ENCODE measurements around the gene CSF3R. TPM values are rescaled to one million over a fixed set of nuclear protein-coding genes. Genes with fewer than 3 reads are reported as not detected.

Gene CSF3R
- total and polyA plus RNA-seq, 2 donors (not counting 1 experiment from before 2014, with no cell fraction given), result 0.30 to 6.3 TPM

GRCh38 chr1:36506276-36506920 is 23.7 kb upstream of the CSF3R start:
- Histone ChIP-seq H3K4me3 (ENCODE audit: control extremely low read depth in 1 of 5, extremely low read depth in 1 of 5, insufficient read depth in 1 of 5, low read depth in 2 of 5, low read length in 4 of 5) (no peak overlapping the region), H3K27ac (ENCODE audit: low read length in 2 of 2) (no peak overlapping the region), H4K20me1 (ENCODE audit: control insufficient read depth, insufficient read depth, low read length, poor library complexity, severe bottlenecking) (no peaks in the 10 kb centered on the region), H3K27me3 (replicated peaks in 1 of 4; ENCODE audit: control extremely low read depth in 1 of 4, control insufficient read depth in 3 of 4, insufficient read depth in 4 of 4, low read length in 3 of 4) (peaks cover 0 to 13% (median 4%) of the 10 kb centered on the region in 4 experiments), H3K4me1 (ENCODE audit: control insufficient read depth in 2 of 2, insufficient read depth in 2 of 2, low read length in 2 of 2) (no peaks in the 10 kb centered on the region), H3K36me3 (replicated peaks in 1 of 2; ENCODE audit: control extremely low read depth in 1 of 2, control insufficient read depth in 1 of 2, extremely low read depth in 1 of 2, insufficient read depth in 2 of 2, low read length in 1 of 2) (no peaks in the 10 kb centered on the region), H2AFZ (ENCODE audit: insufficient read depth, low read depth, low read length, poor library complexity, severe bottlenecking) (no peak overlapping the region), H3K79me2 (ENCODE audit: control insufficient read depth, insufficient read depth, low read length) (no peaks in the 10 kb centered on the region), H3K9me3 (ENCODE audit: control extremely low read depth in 1 of 3, control insufficient read depth in 2 of 3, insufficient read depth in 1 of 3, low read length in 2 of 3) (no peaks in the 10 kb centered on the region), H3K4me2 (replicated peaks; ENCODE audit: low read depth, low read length, poor library complexity, severe bottlenecking) (no peak overlapping the region), H3K9ac (ENCODE audit: low read length) (no peak overlapping the region)
- intact Hi-C loops (cut with micrococcal nuclease), result no loop called here
- Mint-ChIP-seq H3K27ac (no peak overlapping the region), H3K9me3 (ENCODE audit: insufficient read depth) (no peaks in the 10 kb centered on the region), H3K27me3 (peaks cover 45% of the 10 kb centered on the region), H3K4me3 (no peak overlapping the region), H3K4me1 (no peaks in the 10 kb centered on the region)
- ATAC-seq (ENCODE audit: low read depth) (no peak), DNase-seq (no peak)
- ChIA-PET POLR2A (no interaction called here), CTCF (interaction anchor here (1.9 kb wide), 1 partner anchor 9 kb away, joined by 11 read pairs; no protein-coding TSS in a partner anchor)
- WGBS (ENCODE audit: insufficient coverage), result no CpG with 5 or more reads among the region's 5 CpGs
- TF ChIP-seq, protein P1, sequence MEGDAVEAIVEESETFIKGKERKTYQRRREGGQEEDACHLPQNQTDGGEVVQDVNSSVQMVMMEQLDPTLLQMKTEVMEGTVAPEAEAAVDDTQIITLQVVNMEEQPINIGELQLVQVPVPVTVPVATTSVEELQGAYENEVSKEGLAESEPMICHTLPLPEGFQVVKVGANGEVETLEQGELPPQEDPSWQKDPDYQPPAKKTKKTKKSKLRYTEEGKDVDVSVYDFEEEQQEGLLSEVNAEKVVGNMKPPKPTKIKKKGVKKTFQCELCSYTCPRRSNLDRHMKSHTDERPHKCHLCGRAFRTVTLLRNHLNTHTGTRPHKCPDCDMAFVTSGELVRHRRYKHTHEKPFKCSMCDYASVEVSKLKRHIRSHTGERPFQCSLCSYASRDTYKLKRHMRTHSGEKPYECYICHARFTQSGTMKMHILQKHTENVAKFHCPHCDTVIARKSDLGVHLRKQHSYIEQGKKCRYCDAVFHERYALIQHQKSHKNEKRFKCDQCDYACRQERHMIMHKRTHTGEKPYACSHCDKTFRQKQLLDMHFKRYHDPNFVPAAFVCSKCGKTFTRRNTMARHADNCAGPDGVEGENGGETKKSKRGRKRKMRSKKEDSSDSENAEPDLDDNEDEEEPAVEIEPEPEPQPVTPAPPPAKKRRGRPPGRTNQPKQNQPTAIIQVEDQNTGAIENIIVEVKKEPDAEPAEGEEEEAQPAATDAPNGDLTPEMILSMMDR (IDR thresholded peaks at IDR 0.05), result no peak
- no peak for TF ChIP-seq EZH2 (IDR thresholded peaks at IDR 0.05; ENCODE audit: borderline replicate concordance, insufficient read depth, low read depth, low read length, poor library complexity, severe bottlenecking)

DNA sequence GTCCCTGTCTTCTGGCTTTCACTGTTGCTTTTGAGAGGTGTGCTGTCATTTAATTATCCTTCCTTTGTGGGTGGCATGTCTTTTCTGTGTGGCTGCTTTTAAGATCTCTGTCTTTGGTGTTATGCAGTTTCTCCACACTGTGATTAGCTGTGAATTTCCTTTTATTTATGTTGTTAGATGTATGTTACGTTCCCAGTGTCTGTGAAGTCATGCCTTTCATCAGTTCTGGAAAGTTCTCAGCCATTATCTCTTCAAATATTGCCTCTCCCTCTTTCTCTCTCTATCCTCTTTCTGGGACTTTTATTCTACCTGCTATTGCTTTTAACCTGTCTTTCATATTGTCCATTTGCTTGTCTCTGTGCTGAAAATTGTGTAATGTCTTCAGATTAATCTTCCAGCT is 21.0 kb upstream of the CSF3R start:
- peaks cover 41% of the 10 kb centered on the region for H3K27me3 Mint-ChIP-seq
- CTCF ChIA-PET, result no interaction called here

More for the DNA sequence above, 21.0 kb upstream of the CSF3R start:
- no peak for TF ChIP-seq EZH2 (IDR thresholded peaks at IDR 0.05; ENCODE audit: borderline replicate concordance, insufficient read depth, low read depth, low read length, poor library complexity, severe bottlenecking)
- TF ChIP-seq, protein P1 (IDR thresholded peaks at IDR 0.05), result no peak
- intact Hi-C loops (cut with micrococcal nuclease), result no loop called here
- Histone ChIP-seq H3K9me3 (ENCODE audit: control extremely low read depth in 1 of 3, control insufficient read depth in 2 of 3, insufficient read depth in 1 of 3, low read length in 2 of 3) (no peaks in the 10 kb centered on the region), H2AFZ (ENCODE audit: insufficient read depth, low read depth, low read length, poor library complexity, severe bottlenecking) (no peak overlapping the region), H3K4me3 (ENCODE audit: control extremely low read depth in 1 of 5, extremely low read depth in 1 of 5, insufficient read depth in 1 of 5, low read depth in 2 of 5, low read length in 4 of 5) (no peak overlapping the region), H3K36me3 (replicated peaks in 1 of 2; ENCODE audit: control extremely low read depth in 1 of 2, control insufficient read depth in 1 of 2, extremely low read depth in 1 of 2, insufficient read depth in 2 of 2, low read length in 1 of 2) (no peaks in the 10 kb centered on the region), H3K27ac (ENCODE audit: low read length in 2 of 2) (no peak overlapping the region), H3K79me2 (ENCODE audit: control insufficient read depth, insufficient read depth, low read length) (no peaks in the 10 kb centered on the region), H3K4me2 (replicated peaks; ENCODE audit: low read depth, low read length, poor library complexity, severe bottlenecking) (no peak overlapping the region), H3K9ac (ENCODE audit: low read length) (no peak overlapping the region), H3K27me3 (replicated peaks in 1 of 4; ENCODE audit: control extremely low read depth in 1 of 4, control insufficient read depth in 3 of 4, insufficient read depth in 4 of 4, low read length in 3 of 4) (peaks cover 0 to 13% (median 4%) of the 10 kb centered on the region in 4 experiments), H4K20me1 (ENCODE audit: control insufficient read depth, insufficient read depth, low read length, poor library complexity, severe bottlenecking) (no peaks in the 10 kb centered on the region), H3K4me1 (ENCODE audit: control insufficient read depth in 2 of 2, insufficient read depth in 2 of 2, low read length in 2 of 2) (no peaks in the 10 kb centered on the region)
- Mint-ChIP-seq H3K27ac (no peak overlapping the region), H3K9me3 (ENCODE audit: insufficient read depth) (no peaks in the 10 kb centered on the region), H3K4me1 (no peaks in the 10 kb centered on the region), H3K4me3 (no peak overlapping the region)
- POLR2A ChIA-PET, result no interaction called here
- DNase-seq (no peak), ATAC-seq (ENCODE audit: low read depth) (no peak)
- WGBS (ENCODE audit: insufficient coverage), result no CpG with 5 or more reads among the region's 1 CpG
